ENCODE data around the gene ACTL10.

Gene ACTL10

GRCh38 chr20:33687993-33688937, 21.5 kb downstream of the ACTL10 start:
- no peak for TF ChIP-seq LEF1 (IDR thresholded peaks at IDR 0.05; ENCODE audit: borderline replicate concordance)
- TF ChIP-seq TARDBP (IDR thresholded peaks at IDR 0.05), result no peak
- no peak for TF ChIP-seq ARNT (IDR thresholded peaks at IDR 0.05)
- TF ChIP-seq ELF4 (IDR thresholded peaks at IDR 0.05), result no peak
- TF ChIP-seq HDGF (IDR thresholded peaks at IDR 0.05; ENCODE audit: borderline replicate concordance), result no peak
- no peak for DNase-seq (ENCODE audit: extremely low spot score)
- CTCF ChIA-PET, result interaction anchor here (0.6 to 0.7 kb wide), 2 partner anchors 590 to 756 kb away, joined by 4 to 7 read pairs; no protein-coding TSS in a partner anchor
- POLR2A ChIA-PET, result interaction anchor here (1.1 to 1.6 kb wide), 3 partner anchors 25 to 32 kb away, joined by 3 to 5 read pairs (median 3); partner anchors contain the start of gene PXMP4

- POLR2A ChIA-PET, result interaction anchor here (1.1 kb wide), 2 partner anchors 26 to 31 kb away, joined by 3 read pairs; partner anchors contain the start of gene PXMP4
- DNase-seq (ENCODE audit: extremely low spot score), result no peak
Observed at GRCh38 chr20:33688938-33689424, 22.2 kb downstream of the ACTL10 start.

GRCh38 chr20:33689493-33689892, 22.8 kb downstream of the ACTL10 start:
- DNase-seq (ENCODE audit: extremely low spot score), result no peak
- POLR2A ChIA-PET, result no interaction called here
- CTCF ChIA-PET, result no interaction called here
- TF ChIP-seq FOXK2 (IDR thresholded peaks at IDR 0.05), result no peak

More at GRCh38 chr20:33688938-33689424, 22.2 kb downstream of the ACTL10 start:
- TF ChIP-seq L3MBTL2 (conservative IDR thresholded peaks at IDR 0.05) (no peak), SP1 (IDR thresholded peaks at IDR 0.05) (no peak), SUZ12 (IDR thresholded peaks at IDR 0.05) (no peak), CTBP1 (IDR thresholded peaks at IDR 0.05; ENCODE audit: borderline replicate concordance) (no peak), HDGF (IDR thresholded peaks at IDR 0.05; ENCODE audit: borderline replicate concordance) (no peak), TARDBP (IDR thresholded peaks at IDR 0.05) (no peak), LEF1 (IDR thresholded peaks at IDR 0.05; ENCODE audit: borderline replicate concordance) (no peak), PKNOX1 (IDR thresholded peaks at IDR 0.05) (no peak), ZNF384 (IDR thresholded peaks at IDR 0.05) (no peak), ELF4 (IDR thresholded peaks at IDR 0.05) (no peak), NFRKB (IDR thresholded peaks at IDR 0.05) (no peak), FOXA1 (IDR thresholded peaks at IDR 0.05) (no peak), BHLHE40 (IDR thresholded peaks at IDR 0.05; ENCODE audit: borderline replicate concordance) (no peak), ARNT (IDR thresholded peaks at IDR 0.05) (no peak), FOXK2 (IDR thresholded peaks at IDR 0.05) (no peak), FOXM1 (IDR thresholded peaks at IDR 0.05; ENCODE audit: borderline replicate concordance) (no peak)
- CTCF ChIA-PET, result no interaction called here

- DNase-seq (ENCODE audit: extremely low spot score), result no peak
- CTCF ChIA-PET, result no interaction called here
Observed at GRCh38 chr20:33689973-33690372, 23.2 kb downstream of the ACTL10 start.

GRCh38 chr20:33693289-33693688, 26.5 kb downstream of the ACTL10 start:
- ChIA-PET POLR2A (interaction anchor here (0.9 to 1.0 kb wide), 2 partner anchors 26 to 241 kb away, joined by 3 read pairs; partner anchors contain the start of gene PXMP4), CTCF (interaction anchor here (0.6 to 1.1 kb wide), 2 partner anchors 27 to 762 kb away, joined by 3 read pairs; no protein-coding TSS in a partner anchor)
- no peak for TF ChIP-seq ARNT (IDR thresholded peaks at IDR 0.05)
- TF ChIP-seq SUZ12 (IDR thresholded peaks at IDR 0.05), result no peak
- no peak for DNase-seq (ENCODE audit: extremely low spot score)

More at GRCh38 chr20:33689973-33690372, 23.2 kb downstream of the ACTL10 start:
- POLR2A ChIA-PET, result no interaction called here
- no peak for TF ChIP-seq ZNF384 (IDR thresholded peaks at IDR 0.05)
- no peak for TF ChIP-seq NFRKB (IDR thresholded peaks at IDR 0.05)
- TF ChIP-seq L3MBTL2 (conservative IDR thresholded peaks at IDR 0.05), result no peak
- TF ChIP-seq CTBP1 (IDR thresholded peaks at IDR 0.05; ENCODE audit: borderline replicate concordance), result no peak
- no peak for TF ChIP-seq SUZ12 (IDR thresholded peaks at IDR 0.05)
- TF ChIP-seq ELF4 (IDR thresholded peaks at IDR 0.05), result no peak
- no peak for TF ChIP-seq BHLHE40 (IDR thresholded peaks at IDR 0.05; ENCODE audit: borderline replicate concordance)
- no peak for TF ChIP-seq FOXM1 (IDR thresholded peaks at IDR 0.05; ENCODE audit: borderline replicate concordance)
- no peak for TF ChIP-seq TARDBP (IDR thresholded peaks at IDR 0.05)
- no peak for TF ChIP-seq FOXK2 (IDR thresholded peaks at IDR 0.05)
- TF ChIP-seq FOXA1 (IDR thresholded peaks at IDR 0.05), result no peak
- TF ChIP-seq LEF1 (IDR thresholded peaks at IDR 0.05; ENCODE audit: borderline replicate concordance), result no peak
- no peak for TF ChIP-seq HDGF (IDR thresholded peaks at IDR 0.05; ENCODE audit: borderline replicate concordance)
- no peak for TF ChIP-seq PKNOX1 (IDR thresholded peaks at IDR 0.05)
- no peak for TF ChIP-seq ARNT (IDR thresholded peaks at IDR 0.05)
- no peak for TF ChIP-seq SP1 (IDR thresholded peaks at IDR 0.05)

GRCh38 chr20:33693741-33694638, 27.2 kb downstream of the ACTL10 start:
- no peak for DNase-seq (ENCODE audit: extremely low spot score)
- ChIA-PET POLR2A (interaction anchor here (1.0 to 1.6 kb wide), 3 partner anchors 9 to 26 kb away, joined by 3 to 7 read pairs (median 4); partner anchors contain the start of gene PXMP4), CTCF (interaction anchor here (0.8 to 1.1 kb wide), 2 partner anchors 10 to 27 kb away, joined by 3 read pairs; no protein-coding TSS in a partner anchor)
- TF ChIP-seq LEF1 (IDR thresholded peaks at IDR 0.05; ENCODE audit: borderline replicate concordance) (no peak), FOXM1 (IDR thresholded peaks at IDR 0.05; ENCODE audit: borderline replicate concordance) (no peak), CTBP1 (IDR thresholded peaks at IDR 0.05; ENCODE audit: borderline replicate concordance) (no peak), BHLHE40 (IDR thresholded peaks at IDR 0.05; ENCODE audit: borderline replicate concordance) (no peak), TARDBP (IDR thresholded peaks at IDR 0.05) (no peak)

Data from HEK293T (cell line).